Tongue (tissue), 2 donors: ENCODE results near the gene PITX2. TPM values are rescaled to one million over a fixed set of nuclear protein-coding genes. Genes with fewer than 3 reads are reported as not detected.
"Not testable (repeated sequence)": the region's sequence is repeated elsewhere in the genome, so short reads cannot be mapped to it uniquely, and the experiment has no call there.

ENCODE experiments used
- DNase-seq: peaks from one replicate; pipeline ENCODE4 v3.0.0-alpha.2; 2015
- total RNA-seq: library from RNA; depleted of rRNA; stranded (reverse); fragments of >200 nt; gene quantifications from one replicate; pipeline ENCODE4 v1.2.3, GENCODE V29; 2014

PITX2 gene
- total RNA-seq, 1 donor from 2014 or later: 58.0 TPM

DNA sequence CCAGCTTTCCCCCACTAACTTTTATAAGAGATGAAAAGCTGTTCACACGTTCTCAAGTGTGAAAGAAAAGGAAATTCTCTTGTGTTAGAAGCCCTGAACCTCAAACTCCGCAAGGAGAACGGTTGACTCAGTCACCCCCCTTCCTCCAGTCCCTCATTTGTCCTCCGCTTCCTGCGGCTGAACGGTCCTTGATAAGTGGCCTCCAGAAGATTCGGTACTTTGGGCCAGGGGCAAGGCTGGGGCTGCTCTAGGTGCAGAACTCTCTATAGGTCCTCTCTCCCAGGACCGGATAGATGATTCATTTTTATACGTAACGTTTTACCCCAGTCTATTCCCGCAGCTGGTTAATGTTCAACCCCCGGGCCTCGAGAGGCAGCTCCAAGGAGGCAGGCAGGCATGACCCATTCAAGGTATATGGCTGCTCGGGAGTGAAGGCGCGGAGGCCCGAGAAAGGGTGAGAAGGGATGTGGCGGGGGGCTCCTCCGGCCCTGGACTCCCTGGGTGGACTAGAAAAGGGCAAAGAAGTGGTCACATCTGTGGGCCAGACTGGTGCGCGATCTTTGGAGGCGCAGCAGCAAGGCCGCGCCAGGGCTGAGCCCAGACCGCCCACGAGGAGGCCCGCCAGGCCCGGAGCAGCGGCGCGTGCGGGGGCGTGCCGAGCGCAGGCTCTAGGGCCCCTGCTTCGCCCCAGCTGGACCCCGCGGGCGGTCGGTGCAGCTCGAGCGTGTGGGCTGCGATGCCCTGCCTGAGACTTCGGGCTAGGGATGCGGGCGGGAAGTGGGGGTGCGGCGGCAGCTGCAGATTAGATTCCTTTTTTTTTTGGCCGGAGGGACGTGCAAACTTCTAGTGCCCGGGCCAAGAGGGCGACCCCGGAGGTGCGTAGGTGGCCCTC, 11.7 kb downstream of the PITX2 start:
- peak; percentile 74 for DNase-seq

DNA sequence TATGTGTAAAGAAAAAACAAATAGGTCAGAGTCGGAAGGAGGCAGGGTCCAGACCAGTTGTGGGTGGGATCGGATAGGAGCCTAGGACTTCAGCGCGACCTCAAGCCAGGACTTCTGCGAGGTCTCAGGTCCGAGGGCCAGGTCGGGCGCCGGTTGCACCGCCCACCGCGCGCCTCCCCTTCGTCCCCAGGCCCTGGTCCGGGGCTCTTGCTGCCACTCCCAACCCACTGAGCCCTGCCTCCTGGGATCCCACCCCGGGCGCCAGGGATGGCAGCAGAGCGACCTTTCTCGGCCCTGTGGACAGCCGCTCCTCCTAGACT, 12.3 kb downstream of the PITX2 start:
- DNase-seq: peak; percentile 22

DNA sequence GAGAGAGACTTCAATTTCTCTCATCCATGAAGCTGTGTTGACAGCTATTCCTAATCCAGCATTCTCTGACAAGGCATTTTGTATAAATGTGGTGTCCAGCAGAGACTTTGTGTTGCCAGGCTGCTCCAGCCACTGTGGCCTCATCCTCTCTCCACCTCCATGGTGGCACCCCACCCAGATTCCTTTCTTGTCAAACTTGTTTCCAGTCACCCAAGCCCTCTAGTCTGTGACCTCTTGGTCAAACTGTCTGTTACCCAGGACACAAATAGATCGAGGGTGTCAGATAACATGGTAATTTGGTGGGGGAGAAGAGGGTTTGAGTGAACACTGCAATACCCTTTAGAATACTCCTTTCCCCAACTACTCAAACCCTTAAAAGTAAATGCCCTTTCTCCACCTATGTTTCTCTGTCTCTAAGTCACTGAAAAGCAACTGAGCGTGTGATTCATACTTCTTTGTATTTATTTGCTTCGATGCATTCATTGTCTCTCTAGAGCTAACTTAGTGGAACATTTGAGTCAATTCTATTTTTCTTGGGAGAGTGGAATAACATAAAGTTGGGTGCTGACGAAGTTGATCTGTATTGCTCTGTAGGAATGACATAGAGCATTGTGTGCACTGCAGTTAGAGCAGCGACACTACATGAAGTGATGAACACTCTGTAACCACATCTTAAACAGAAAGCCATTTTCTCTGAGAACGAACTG, 13.7 kb downstream of the PITX2 start:
- peak; percentile 29 for DNase-seq

DNA sequence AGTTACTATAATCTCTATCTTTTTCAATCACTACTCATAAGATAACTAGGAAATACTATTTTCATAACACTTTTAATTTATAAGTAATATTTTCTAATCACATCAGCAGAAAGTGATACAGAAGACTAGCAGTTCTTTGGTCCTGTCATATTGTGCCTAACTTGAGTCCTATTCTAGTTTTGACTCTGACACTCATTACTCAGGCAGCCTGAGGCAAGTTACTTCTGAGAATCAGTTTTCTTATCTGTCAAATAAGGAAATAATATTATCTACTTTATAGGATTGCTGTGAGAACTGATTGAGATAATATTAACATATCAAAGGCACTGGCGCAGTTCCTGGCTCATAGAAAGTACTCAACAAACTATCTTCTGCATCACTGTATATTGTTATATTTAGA, 17.8 kb downstream of the PITX2 start:
- DNase-seq: no peak

DNA sequence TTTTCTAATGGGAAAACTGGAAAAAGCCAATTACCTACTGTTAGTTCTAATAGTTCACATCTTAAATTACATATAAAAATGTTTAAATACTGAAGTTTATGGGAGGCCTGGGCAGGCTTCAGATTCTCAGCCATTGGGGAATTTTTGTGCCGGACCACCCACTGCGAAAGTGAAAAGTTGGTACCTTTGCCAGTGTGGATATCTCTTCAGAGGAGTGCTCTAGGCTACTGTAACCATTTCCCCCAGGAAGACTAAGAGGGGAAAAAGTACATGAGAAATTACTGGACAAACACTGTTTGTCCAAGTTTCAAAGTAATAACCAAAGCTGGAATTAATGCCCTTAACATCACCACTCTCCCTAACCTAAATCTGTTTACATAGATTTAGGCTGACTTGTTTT, 20.8 kb downstream of the PITX2 start:
- peak; percentile 18 for DNase-seq

DNA sequence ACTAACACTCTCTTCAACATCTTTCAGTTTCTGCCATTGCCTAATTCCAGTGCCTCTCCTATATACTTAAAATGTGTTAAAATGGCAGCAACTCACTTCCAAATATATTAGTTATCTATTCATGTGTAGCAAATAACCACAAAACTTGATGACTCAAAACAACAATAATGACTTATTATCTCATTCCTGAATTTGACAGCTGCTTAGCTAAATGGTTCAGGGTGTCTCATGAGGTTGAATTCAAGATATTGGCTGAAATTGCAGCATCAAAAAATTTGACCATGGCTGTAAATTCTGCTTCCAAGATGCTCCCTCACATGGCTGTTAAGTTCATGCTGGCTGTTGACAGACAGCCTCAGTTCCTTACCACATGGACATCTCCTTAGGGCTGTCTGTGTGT, 25.3 kb downstream of the PITX2 start:
- DNase-seq: no peak

DNA sequence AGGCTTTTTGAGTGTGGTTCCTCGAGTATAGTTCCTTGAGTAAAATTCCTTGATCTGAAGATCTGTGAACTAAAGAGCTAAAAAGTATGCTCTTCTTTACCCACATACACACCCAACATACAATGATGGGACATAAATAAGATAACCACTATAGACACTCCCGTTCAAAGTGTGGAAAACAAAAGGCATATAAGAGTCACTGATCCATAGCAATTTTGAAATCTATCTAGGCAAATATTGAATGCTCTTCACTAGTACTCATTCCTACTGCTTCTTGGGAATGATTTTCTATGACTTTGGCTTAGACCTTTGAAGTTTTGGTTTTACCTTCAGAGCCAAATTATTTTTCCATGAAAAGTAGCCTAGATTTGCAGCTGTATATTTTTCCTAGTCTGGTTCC, 26.4 kb downstream of the PITX2 start:
- no peak for DNase-seq

DNA sequence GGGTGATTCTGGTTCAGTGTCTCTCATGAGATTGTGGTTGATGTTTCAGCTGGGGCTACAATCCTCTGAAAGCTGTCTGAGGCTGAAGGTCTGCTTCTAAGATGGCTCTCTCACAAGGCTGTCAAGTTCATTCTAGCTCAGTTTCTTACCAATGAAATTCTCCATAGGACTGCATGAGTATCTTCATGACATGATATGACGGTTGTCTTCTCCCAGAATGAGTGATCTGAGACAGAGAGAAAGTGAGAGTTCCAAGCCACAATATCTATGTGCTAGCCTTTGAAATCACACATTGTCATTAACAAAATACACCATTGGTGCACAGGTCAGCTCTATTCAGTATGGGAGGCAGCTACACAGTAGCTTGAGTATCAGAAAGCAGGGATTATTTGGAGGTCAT, 27.3 kb downstream of the PITX2 start:
- DNase-seq: no peak

DNA sequence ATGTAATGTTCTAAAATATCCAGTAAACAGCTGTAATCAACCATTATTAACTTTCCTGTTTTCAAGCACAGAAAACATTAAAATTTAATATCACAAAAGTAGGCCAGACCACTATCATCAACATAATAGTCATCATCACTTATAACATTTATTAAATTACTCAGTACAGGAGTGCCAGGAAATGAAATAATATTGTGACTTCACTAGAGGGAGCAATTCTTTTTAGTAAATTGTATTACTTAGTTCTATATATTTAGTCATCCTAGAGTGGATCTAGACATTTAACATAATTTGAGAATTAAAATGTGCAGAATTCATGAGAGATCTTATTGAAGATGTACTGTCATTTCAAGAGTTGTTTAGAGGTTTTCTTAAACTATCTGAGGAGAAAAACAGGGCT, 33.6 kb downstream of the PITX2 start:
- no peak for DNase-seq

DNA sequence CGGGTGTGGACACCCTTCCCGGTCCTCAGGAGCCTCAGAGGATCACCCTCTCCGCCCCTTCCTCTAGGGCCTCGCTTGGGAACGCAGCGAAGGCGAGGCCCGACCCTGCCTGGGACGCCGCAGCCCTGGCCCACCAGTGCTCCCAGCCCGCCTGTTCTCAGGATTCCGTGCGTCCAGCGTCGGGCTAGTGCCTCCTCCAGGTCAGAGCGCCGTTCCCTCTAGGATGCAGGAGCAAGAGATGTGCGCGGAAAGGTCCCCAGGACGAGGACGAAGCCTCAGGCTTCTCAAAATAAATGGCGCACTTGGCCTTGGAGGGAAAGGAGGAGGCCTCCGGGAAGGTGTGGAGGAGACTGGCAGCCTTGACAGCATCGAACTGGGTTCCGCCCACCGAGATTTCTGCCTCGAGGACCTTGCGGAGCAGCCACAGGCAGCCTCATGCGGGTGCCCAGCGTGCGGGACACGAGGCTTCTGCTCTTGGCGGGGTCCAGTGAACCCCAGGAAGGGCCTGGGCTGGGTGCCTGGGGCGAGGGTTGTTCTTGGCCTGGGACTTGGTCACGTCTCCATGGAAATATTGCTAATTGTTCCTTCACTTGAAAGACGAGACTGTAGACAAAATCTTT, 35.1 kb downstream of the PITX2 start:
- DNase-seq: no peak

DNA sequence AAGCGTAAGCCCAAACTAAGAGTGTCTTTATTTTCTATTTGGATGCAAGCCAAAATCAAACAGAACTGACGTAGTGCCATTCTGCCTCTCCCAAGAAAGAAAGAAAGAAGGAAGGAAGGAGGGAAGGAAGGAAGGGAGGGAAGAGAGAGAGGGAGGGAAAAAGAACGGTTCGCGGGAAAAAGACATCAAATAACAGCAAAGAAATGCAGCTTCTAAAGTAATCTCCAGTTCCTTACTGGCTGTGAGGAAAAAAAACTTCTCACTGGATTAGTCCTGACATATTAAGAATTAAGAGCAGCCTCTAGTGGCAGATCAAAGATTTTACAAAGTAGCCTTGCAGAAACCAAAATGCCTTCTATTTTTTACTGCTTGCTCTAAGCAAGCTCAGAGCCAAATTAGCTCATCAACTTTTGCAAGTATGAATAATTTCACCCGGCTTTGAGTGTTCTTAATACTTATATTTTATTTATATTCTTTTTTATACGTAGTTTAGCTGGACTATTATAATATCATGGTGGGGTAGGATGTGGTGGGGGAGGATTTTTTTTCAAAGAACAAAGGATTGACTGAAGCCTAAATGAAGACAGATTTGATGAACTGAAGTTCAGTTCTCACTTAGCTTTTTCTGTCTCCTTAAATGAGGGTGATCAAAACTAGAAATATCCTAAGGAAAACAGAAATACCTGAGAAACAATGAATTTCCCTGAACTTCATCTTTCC, 36.6 kb downstream of the PITX2 start:
- peak; percentile 51 for DNase-seq

DNA sequence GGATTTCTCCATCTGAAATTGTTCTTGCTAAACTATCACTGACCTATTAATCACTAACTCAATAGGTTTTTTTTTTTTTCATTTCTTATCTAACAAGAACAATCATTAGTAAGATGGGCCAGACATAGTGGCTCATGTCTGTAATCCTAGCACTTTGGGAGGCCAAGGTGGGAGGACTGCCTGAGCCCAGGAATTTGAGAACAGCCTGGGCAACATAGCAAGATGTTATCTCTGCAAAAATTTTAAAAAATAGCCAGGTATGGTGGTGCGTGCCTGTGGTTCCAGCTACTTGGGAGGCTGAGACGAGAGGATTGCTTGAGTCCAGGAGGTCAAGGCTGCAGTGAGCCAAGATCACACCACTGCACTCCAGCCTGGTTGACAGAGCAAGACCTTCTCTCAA, 46.2 kb downstream of the PITX2 start:
- DNase-seq: not testable (repeated sequence)

Other genes starting within 250 kb of the PITX2 start
- 31.5 TPM for gene ENPEP, start 146.9 kb downstream of the PITX2 start, total RNA-seq